HEK293 (cell line): ENCODE measurements around the gene CDR2L.

Experiments used
- CTCF ChIP-seq: fragments of 450-650 bp; formaldehyde crosslinking; IDR thresholded peaks from 2 replicates; pipeline ENCODE4 v1.5.1; 2016; ENCODE audit warnings: missing biosample characterization, missing genetic modification characterization
- REPIN1 ChIP-seq: fragments of 450-650 bp; formaldehyde crosslinking; IDR thresholded peaks from 2 replicates; pipeline ENCODE4 v1.5.1; 2017; ENCODE audit warnings: missing biosample characterization, missing genetic modification characterization, low read depth
- ZFP37 ChIP-seq: fragments of 450-650 bp; formaldehyde crosslinking; IDR thresholded peaks from 2 replicates; pipeline ENCODE4 v1.5.1; 2016; ENCODE audit warnings: missing biosample characterization, missing genetic modification characterization
- ZFP41 ChIP-seq: fragments of 450-650 bp; formaldehyde crosslinking; IDR thresholded peaks from 2 replicates; pipeline ENCODE4 v1.5.1; 2016; ENCODE audit warnings: missing biosample characterization, missing genetic modification characterization, borderline replicate concordance
- ZNF157 ChIP-seq: fragments of 450-650 bp; formaldehyde crosslinking; IDR thresholded peaks from 2 replicates; pipeline ENCODE4 v1.5.1; 2016; ENCODE audit warnings: missing biosample characterization, missing genetic modification characterization
- ZNF184 ChIP-seq: fragments of 450-650 bp; IDR thresholded peaks from 2 replicates; pipeline ENCODE4 v1.5.1; 2018; ENCODE audit warnings: missing biosample characterization, mild to moderate bottlenecking, missing genetic modification characterization
- ZNF510 ChIP-seq: fragments of 450-650 bp; formaldehyde crosslinking; IDR thresholded peaks from 2 replicates; pipeline ENCODE4 v1.5.1; 2018; ENCODE audit warnings: mild to moderate bottlenecking, missing genetic modification characterization, missing biosample characterization; ENCODE audit not compliant: insufficient replicate concordance
- ZNF768 ChIP-seq: fragments of 450-650 bp; formaldehyde crosslinking; IDR thresholded peaks from 2 replicates; pipeline ENCODE4 v1.5.1; 2018; ENCODE audit warnings: missing biosample characterization, mild to moderate bottlenecking, missing genetic modification characterization

GRCh38 chr17:75044716-75045115, 57.3 kb downstream of the CDR2L start:
- TF ChIP-seq REPIN1 = no peak
- no peak for TF ChIP-seq CTCF (tag by site-specific recombination)
- no peak for TF ChIP-seq ZFP37 (tag by site-specific recombination)
- no peak for TF ChIP-seq ZNF157 (tag by site-specific recombination)
- TF ChIP-seq ZNF184 (tag by site-specific recombination) = no peak
- TF ChIP-seq ZNF510 (tag by site-specific recombination) = no peak
- TF ChIP-seq ZNF768 (tag by site-specific recombination) = no peak
- TF ChIP-seq ZFP41 = no peak
